Measurements from ENCODE around the gene ADD1.

Gene ADD1

DNA sequence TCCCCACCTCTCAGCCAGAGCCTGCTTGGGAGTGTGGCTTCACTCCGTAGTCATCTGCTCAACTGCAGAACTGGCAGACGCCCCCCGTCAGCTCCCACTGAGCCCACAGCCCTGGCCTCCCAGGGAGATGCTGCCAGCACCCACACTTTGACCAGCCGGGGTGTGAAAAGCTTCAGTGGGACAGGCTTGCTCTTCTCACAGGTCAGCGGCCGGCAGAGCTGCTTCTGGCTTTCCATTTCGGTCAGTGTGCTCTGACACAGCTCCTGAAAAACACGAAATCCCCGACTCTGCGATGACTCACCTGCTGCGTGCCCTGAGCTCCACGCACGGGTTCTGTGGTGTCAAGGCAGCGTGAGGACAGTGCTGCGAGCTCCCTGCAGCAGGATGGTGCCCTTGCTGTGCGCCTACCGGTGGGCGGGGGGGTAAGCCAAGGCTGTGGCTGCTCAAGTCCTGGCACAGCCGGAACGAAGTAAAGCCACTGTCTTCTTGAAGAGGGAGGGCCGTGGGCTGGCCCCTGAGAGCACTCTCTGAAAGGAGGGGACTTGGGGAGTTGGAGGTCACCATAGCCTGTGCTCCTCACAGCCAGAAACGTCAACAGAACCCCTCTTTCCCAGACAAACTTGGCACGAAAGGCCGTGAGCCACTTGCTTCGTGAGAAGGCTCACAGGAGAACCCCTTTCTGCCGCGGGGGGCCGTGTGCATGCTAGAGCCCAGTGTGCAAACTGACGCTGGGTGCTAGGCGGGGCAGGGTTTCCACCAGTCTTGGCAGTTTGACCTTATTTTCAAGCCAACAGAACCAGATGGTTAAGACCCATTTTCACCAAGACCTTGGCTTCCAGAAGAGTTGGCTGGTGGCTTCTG lies 96.0 kb downstream of the ADD1 start:
- Histone ChIP-seq H3K4me1 (ENCODE audit: control insufficient read depth in 2 of 2, insufficient read depth in 2 of 2, low read length in 2 of 2) (peaks cover 23 to 24% of the 10 kb centered on the region in 2 donors), H3K27me3 (ENCODE audit: control insufficient read depth in 2 of 2, insufficient read depth in 2 of 2, low read length in 2 of 2) (no peaks in the 10 kb centered on the region), H3K4me3 (ENCODE audit: low read length in 2 of 2) (no peak overlapping the region), H3K36me3 (ENCODE audit: control insufficient read depth in 2 of 2, insufficient read depth in 2 of 2, low read length in 2 of 2) (peaks cover 46 to 70% of the 10 kb centered on the region in 2 donors), H3K27ac (ENCODE audit: low read depth in 2 of 2, low read length in 2 of 2) (no peak overlapping the region), H3K9ac (ENCODE audit: low read depth in 1 of 2, low read length in 2 of 2) (no peak overlapping the region), H3K9me3 (ENCODE audit: control insufficient read depth in 2 of 2, low read length in 2 of 2) (no peaks in the 10 kb centered on the region)

DNA sequence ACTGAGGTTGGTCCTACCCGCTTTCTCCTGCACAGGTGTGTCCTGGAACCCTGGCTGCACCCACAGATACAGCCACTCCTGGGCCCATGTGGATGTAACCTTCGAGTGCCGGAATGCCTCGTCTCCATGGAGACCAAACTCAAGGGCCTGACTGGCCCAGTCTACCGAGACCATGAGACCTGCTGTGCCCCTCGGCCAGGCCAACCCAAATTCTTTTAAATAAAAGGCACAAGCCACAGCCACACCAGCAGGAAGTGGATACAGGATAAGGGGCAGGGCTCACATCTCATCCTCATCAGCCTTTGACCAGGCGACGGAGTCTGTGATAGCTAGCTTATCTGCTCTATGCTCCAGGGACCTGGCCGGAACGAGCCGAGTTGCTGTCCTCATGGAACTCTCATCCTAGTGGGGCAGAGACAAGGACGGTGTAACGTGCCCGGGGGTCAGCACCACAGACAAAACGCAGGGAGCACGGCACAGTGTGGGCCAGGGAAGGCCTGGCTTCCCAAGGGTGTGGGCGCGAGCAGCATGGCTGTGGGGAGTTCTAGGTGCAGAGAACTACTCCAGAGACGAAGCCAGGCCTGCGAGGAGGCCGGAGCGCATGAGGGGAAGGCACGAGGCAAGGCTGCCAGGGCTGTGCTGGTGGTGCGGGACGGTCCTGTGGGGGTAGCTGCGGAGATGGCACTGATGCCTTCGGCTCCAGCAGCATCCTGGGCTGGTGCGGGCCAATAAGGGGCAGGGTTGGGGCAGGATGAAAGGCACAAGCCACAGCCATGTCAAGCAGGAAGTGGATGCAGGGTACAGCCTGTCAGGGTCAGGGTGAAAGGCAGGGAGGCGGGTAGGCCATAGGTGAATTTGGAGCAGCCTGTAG lies 96.9 kb downstream of the ADD1 start:
- Histone ChIP-seq H3K9me3 (ENCODE audit: control insufficient read depth in 2 of 2, low read length in 2 of 2) (no peaks in the 10 kb centered on the region), H3K36me3 (ENCODE audit: control insufficient read depth in 2 of 2, insufficient read depth in 2 of 2, low read length in 2 of 2) (peaks cover 54 to 78% of the 10 kb centered on the region in 2 donors), H3K27ac (ENCODE audit: low read depth in 2 of 2, low read length in 2 of 2) (no peak overlapping the region), H3K4me1 (ENCODE audit: control insufficient read depth in 2 of 2, insufficient read depth in 2 of 2, low read length in 2 of 2) (peaks cover 20 to 21% of the 10 kb centered on the region in 2 donors), H3K9ac (ENCODE audit: low read depth in 1 of 2, low read length in 2 of 2) (no peak overlapping the region), H3K27me3 (ENCODE audit: control insufficient read depth in 2 of 2, insufficient read depth in 2 of 2, low read length in 2 of 2) (no peaks in the 10 kb centered on the region), H3K4me3 (ENCODE audit: low read length in 2 of 2) (no peak overlapping the region)

DNA sequence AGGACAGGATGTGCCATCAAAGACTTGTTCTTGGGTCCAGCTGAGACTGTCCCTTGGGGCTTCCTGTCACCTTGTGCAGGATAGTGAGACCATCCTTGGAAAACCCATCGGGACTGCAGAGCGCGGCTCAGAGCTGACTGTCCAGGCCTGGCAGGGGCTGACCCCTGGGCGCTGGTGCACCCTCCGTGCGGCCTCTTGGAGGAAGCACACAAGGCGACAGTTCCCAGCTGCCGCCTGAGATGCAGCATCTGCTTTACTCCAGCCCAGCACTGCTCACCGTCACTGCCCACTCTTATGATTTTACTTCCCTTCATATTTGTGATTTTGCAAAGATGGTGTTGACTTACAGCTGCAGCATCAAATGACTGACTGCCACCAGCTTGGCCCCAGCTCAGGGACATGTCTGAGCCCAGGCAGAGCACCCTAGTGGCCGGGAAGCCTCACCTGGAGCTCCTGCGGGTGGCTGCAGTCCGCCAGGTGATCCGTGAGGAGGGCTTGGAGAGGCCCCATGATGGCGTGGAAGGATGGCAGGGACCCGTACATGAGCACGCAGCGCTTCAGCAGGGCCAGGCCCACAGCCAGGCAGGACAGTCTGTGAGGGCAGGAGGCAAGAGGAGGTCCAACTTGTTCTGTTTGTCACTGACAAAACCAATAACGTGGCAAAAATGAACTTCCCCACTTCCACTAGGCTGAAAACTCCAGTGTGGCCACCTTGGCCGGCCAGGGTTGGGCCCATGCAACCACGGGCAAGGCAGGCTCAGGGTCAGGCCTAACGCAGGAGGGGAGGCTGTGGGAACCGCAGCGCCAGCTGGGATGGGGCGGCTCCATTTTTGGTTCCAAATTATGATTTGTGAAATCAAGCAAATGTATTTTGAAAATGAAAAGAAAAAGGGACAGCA lies 97.7 kb downstream of the ADD1 start:
- no peaks in the 10 kb centered on the region for H3K27me3 ChIP-seq (ENCODE audit: control insufficient read depth in 2 of 2, insufficient read depth in 2 of 2, low read length in 2 of 2)

DNA sequence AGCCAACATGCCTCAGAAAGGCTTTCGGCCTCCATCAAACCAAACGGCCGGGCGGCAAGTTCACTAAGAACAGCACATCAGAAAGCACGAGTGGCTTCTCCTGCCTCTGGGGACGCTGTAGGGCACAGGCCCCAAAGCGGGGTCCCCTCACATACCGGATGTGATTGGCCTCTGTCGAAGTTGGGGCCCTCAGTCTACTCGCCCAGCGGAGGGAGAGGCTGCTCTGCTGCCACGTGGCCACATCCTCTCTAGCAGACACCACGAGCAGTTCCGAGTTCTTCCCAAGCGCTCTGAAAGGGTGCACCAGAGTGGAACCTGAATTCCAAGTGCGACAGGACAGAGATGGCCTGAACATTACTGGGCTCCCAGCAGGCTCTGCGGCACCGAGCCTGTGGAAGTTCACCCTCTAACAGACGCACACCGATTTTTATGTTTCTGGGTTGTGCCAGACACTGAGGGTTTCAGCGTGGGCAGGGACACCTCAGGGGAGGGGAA lies 98.4 kb downstream of the ADD1 start:
- no peaks in the 10 kb centered on the region for H3K9me3 ChIP-seq (ENCODE audit: control insufficient read depth in 2 of 2, low read length in 2 of 2)
- H3K36me3 ChIP-seq (ENCODE audit: control insufficient read depth in 2 of 2, insufficient read depth in 2 of 2, low read length in 2 of 2), result peaks cover 68 to 87% of the 10 kb centered on the region in 2 donors
- H3K4me1 ChIP-seq (ENCODE audit: control insufficient read depth in 2 of 2, insufficient read depth in 2 of 2, low read length in 2 of 2), result peaks cover 10 to 12% of the 10 kb centered on the region in 2 donors
- H3K4me3 ChIP-seq (ENCODE audit: low read length in 2 of 2), result peak overlapping the region in 1 of 2 donors; percentile 13
- H3K9ac ChIP-seq (ENCODE audit: low read depth in 1 of 2, low read length in 2 of 2), result peak overlapping the region in 1 of 2 donors; percentile 60
- H3K27ac ChIP-seq (ENCODE audit: low read depth in 2 of 2, low read length in 2 of 2), result peak overlapping the region; percentile 72 to 77
- no peaks in the 10 kb centered on the region for H3K27me3 ChIP-seq (ENCODE audit: control insufficient read depth in 2 of 2, insufficient read depth in 2 of 2, low read length in 2 of 2)

More for the DNA sequence above, 97.7 kb downstream of the ADD1 start:
- no peak overlapping the region for H3K9ac ChIP-seq (ENCODE audit: low read depth in 1 of 2, low read length in 2 of 2)
- H3K36me3 ChIP-seq (ENCODE audit: control insufficient read depth in 2 of 2, insufficient read depth in 2 of 2, low read length in 2 of 2), result peaks cover 61 to 85% of the 10 kb centered on the region in 2 donors
- no peaks in the 10 kb centered on the region for H3K9me3 ChIP-seq (ENCODE audit: control insufficient read depth in 2 of 2, low read length in 2 of 2)
- no peak overlapping the region for H3K4me3 ChIP-seq (ENCODE audit: low read length in 2 of 2)
- H3K27ac ChIP-seq (ENCODE audit: low read depth in 2 of 2, low read length in 2 of 2), result peak overlapping the region in 1 of 2 donors; percentile 77
- peaks cover 13 to 15% of the 10 kb centered on the region in 2 donors for H3K4me1 ChIP-seq (ENCODE audit: control insufficient read depth in 2 of 2, insufficient read depth in 2 of 2, low read length in 2 of 2)

DNA sequence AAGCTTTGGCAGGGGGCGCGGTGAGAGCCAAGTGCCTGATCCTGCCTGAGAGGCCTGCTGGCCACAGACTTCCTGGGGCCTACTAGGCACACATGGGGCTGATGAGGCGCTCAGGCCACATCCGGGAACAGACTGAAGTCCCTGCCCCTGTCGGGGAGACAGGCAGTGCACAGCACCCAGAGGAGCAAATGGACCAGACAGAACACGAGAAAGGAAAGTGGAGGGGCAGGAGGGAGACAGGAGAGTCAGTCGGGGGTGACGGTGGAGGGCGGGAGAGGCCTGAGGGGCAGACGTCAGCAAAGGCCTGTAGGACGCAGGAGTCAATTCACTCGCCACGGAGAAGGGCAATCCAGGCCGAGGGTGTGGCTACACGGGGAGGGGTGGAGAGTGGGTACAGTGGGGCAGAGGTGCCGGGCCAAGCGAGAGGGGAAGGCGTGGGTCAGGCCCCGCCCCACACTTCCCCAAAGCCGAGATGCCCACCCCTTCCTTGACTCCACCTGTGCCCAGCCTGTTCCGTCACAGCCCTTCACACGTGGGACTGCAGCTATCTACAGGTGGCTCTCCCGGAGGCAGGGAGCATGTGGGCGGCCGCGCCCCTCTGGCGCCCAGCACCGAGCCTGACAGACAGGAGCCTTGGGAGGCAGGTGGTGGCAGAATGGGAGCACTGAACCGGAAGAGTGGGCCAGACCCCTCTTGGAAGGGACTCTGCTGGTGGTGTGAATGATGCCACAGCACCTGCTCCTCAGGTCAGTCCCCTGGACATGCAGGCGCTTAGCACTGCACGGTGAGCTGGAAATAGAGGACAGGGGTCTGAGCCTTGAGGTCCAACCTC lies 99.1 kb downstream of the ADD1 start:
- Histone ChIP-seq H3K4me1 (ENCODE audit: control insufficient read depth in 2 of 2, insufficient read depth in 2 of 2, low read length in 2 of 2) (peaks cover 10 to 12% of the 10 kb centered on the region in 2 donors), H3K27ac (ENCODE audit: low read depth in 2 of 2, low read length in 2 of 2) (peak overlapping the region; percentile 72 to 77), H3K9ac (ENCODE audit: low read depth in 1 of 2, low read length in 2 of 2) (peak overlapping the region; percentile 32 to 60), H3K4me3 (ENCODE audit: low read length in 2 of 2) (peak overlapping the region in 1 of 2 donors; percentile 13), H3K27me3 (ENCODE audit: control insufficient read depth in 2 of 2, insufficient read depth in 2 of 2, low read length in 2 of 2) (no peaks in the 10 kb centered on the region), H3K36me3 (ENCODE audit: control insufficient read depth in 2 of 2, insufficient read depth in 2 of 2, low read length in 2 of 2) (peaks cover 75 to 87% of the 10 kb centered on the region in 2 donors), H3K9me3 (ENCODE audit: control insufficient read depth in 2 of 2, low read length in 2 of 2) (no peaks in the 10 kb centered on the region)

DNA sequence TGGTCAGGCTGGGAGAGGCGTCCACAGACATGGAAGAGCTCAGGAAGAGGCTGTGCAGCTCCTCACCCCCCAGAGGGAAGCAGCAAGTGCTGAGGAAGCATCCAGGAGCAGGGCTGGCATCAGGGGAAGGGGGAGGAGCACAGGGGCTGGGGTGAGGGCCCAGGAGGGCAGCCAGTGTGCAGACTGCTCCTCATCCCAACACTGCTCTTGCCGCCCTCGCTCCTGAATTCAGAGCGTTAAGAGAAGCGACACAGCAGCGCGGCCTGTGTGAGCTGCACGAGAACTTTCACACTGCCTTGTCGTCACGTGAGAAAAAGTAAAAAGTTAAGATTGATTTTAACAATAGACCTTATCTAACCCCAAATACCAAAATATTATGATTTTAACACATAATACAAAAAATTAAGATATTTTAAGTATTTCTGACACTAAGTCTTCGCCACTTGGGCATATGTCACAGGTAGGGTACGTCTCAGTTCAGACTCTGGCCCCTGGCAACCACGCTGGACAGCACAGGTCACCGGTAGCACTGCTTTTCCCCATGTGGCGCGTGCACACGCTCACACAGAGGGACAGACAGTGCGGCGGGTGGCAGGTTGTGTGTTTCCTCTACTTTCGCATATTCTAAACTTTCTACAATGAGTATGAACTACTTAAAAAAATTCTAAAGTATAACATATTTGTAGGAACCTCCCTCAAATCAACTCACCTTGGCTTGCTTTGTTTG lies 99.9 kb downstream of the ADD1 start:
- no peaks in the 10 kb centered on the region for H3K27me3 ChIP-seq (ENCODE audit: control insufficient read depth in 2 of 2, insufficient read depth in 2 of 2, low read length in 2 of 2)
- peaks cover 81 to 87% of the 10 kb centered on the region in 2 donors for H3K36me3 ChIP-seq (ENCODE audit: control insufficient read depth in 2 of 2, insufficient read depth in 2 of 2, low read length in 2 of 2)
- H3K9ac ChIP-seq (ENCODE audit: low read depth in 1 of 2, low read length in 2 of 2), result no peak overlapping the region
- no peaks in the 10 kb centered on the region for H3K9me3 ChIP-seq (ENCODE audit: control insufficient read depth in 2 of 2, low read length in 2 of 2)
- peaks cover 10 to 12% of the 10 kb centered on the region in 2 donors for H3K4me1 ChIP-seq (ENCODE audit: control insufficient read depth in 2 of 2, insufficient read depth in 2 of 2, low read length in 2 of 2)
- H3K4me3 ChIP-seq (ENCODE audit: low read length in 2 of 2), result no peak overlapping the region
- peak overlapping the region; percentile 46 to 77 for H3K27ac ChIP-seq (ENCODE audit: low read depth in 2 of 2, low read length in 2 of 2)

DNA sequence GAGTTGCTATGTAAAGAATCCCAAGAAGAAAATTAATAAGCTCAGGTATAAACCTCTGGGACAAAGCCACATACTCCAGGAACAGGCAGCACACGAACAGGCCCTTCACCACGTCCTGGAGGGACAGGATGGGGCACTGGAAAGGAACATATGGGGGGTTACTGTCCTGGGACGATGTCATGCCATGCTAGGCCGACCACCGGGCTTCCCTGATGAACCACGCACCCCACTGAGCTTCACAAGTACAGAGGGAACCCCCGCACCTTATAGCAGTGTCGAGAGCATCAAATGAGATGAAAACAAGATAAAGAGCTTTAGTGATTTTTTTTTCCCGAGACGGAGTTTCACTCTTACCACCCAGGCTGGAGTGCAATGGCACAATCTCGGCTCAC lies 100.4 kb downstream of the ADD1 start:
- H3K27ac ChIP-seq (ENCODE audit: low read depth in 2 of 2, low read length in 2 of 2), result no peak overlapping the region
- H3K27me3 ChIP-seq (ENCODE audit: control insufficient read depth in 2 of 2, insufficient read depth in 2 of 2, low read length in 2 of 2), result no peaks in the 10 kb centered on the region
- no peak overlapping the region for H3K9ac ChIP-seq (ENCODE audit: low read depth in 1 of 2, low read length in 2 of 2)
- peaks cover 81 to 87% of the 10 kb centered on the region in 2 donors for H3K36me3 ChIP-seq (ENCODE audit: control insufficient read depth in 2 of 2, insufficient read depth in 2 of 2, low read length in 2 of 2)
- peaks cover 10 to 12% of the 10 kb centered on the region in 2 donors for H3K4me1 ChIP-seq (ENCODE audit: control insufficient read depth in 2 of 2, insufficient read depth in 2 of 2, low read length in 2 of 2)
- no peak overlapping the region for H3K4me3 ChIP-seq (ENCODE audit: low read length in 2 of 2)
- H3K9me3 ChIP-seq (ENCODE audit: control insufficient read depth in 2 of 2, low read length in 2 of 2), result no peaks in the 10 kb centered on the region

DNA sequence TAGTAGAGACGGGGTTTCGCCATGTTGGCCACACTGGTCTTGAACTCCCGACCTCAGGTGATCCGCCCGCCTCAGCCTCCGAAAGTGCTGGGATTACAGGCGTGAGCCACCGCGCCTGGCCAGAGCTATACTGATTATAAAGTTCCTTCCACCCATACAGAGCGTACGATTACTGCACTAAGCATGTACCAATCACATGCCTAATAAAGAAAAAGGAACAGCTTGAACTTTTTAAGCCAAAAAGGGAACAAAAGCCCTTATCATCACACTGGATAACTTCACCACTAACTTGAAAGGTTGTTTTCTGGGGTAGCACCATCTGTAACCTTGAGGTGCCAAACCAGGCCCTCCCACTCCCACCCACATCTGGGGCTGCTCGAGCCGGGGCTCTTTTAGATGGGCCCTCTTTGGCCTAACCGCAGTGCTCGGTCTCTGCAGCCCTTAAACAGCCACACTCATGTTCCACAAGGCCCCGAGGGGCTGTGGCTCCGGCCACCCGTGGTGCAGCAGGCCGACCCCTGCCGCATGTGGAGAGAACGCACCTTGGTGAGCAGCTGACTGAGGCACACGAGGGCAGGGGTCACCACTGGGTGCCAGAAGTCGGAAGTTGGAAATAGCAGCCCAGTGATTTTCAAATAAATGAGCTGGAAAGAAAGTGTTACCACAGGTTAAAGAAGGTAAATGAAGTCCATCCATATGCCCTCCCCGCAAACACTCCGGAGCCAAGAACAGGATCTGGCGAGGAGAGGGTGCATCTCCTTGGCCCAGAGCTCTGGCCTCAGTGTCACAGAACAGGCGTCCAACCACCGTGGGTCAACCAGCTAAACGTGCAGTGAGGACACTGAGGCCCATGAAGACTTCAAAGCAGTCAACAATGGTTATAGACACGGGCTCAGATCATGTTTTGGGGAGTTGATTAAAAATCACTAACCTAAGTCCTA lies 101.2 kb downstream of the ADD1 start:
- Histone ChIP-seq H3K36me3 (ENCODE audit: control insufficient read depth in 2 of 2, insufficient read depth in 2 of 2, low read length in 2 of 2) (peaks cover 80 to 85% of the 10 kb centered on the region in 2 donors), H3K27me3 (ENCODE audit: control insufficient read depth in 2 of 2, insufficient read depth in 2 of 2, low read length in 2 of 2) (no peaks in the 10 kb centered on the region), H3K9ac (ENCODE audit: low read depth in 1 of 2, low read length in 2 of 2) (no peak overlapping the region), H3K9me3 (ENCODE audit: control insufficient read depth in 2 of 2, low read length in 2 of 2) (no peaks in the 10 kb centered on the region), H3K4me1 (ENCODE audit: control insufficient read depth in 2 of 2, insufficient read depth in 2 of 2, low read length in 2 of 2) (peaks cover 10 to 12% of the 10 kb centered on the region in 2 donors), H3K4me3 (ENCODE audit: low read length in 2 of 2) (no peak overlapping the region), H3K27ac (ENCODE audit: low read depth in 2 of 2, low read length in 2 of 2) (no peak overlapping the region)
